Measurements from ENCODE around the gene ITLN1. TPM values are rescaled to one million over a fixed set of nuclear protein-coding genes. Genes with fewer than 3 reads are reported as not detected.

ITLN1 gene
- polyA plus RNA-seq, 1 donor (not counting 4 experiments of a cell fraction or from before 2014, with no cell fraction given) = not detected

- Histone ChIP-seq H3K36me3 (ENCODE audit: control insufficient read depth in 2 of 2, extremely low read depth in 1 of 2, insufficient read depth in 2 of 2, low read length in 2 of 2) (no peaks in the 10 kb centered on the region), H4K20me1 (ENCODE audit: control insufficient read depth, extremely low read depth, insufficient read depth, low read length) (no peaks in the 10 kb centered on the region), H2AFZ (ENCODE audit: control insufficient read depth, low read length) (no peak overlapping the region), H3K9me1 (ENCODE audit: control insufficient read depth, extremely low read depth, insufficient read depth, low read length) (no peaks in the 10 kb centered on the region), H3K27ac (ENCODE audit: control insufficient read depth, insufficient read depth, low read length) (no peak overlapping the region), H3K4me1 (ENCODE audit: control insufficient read depth, extremely low read depth, insufficient read depth, low read length) (no peaks in the 10 kb centered on the region), H3K4me2 (ENCODE audit: control insufficient read depth, extremely low read depth, insufficient read depth, low read depth, low read length) (no peak overlapping the region), H3K79me2 (ENCODE audit: control insufficient read depth, insufficient read depth, low read length) (no peaks in the 10 kb centered on the region), H3K9me3 (ENCODE audit: control insufficient read depth, low read depth, low read length) (no peaks in the 10 kb centered on the region), H3K9ac (ENCODE audit: control insufficient read depth, extremely low read depth, insufficient read depth, low read length) (no peak overlapping the region), H3K27me3 (ENCODE audit: control insufficient read depth, extremely low read depth, insufficient read depth, low read length) (no peaks in the 10 kb centered on the region), H3K4me3 (ENCODE audit: control insufficient read depth in 2 of 3, extremely low read depth in 1 of 3, insufficient read depth in 2 of 3, low read depth in 1 of 3, low read length in 3 of 3) (no peak overlapping the region)
- no peak for FAIRE-seq
- TF ChIP-seq CTCF (optimal IDR thresholded peaks at IDR 0.05 in 1 of 3, IDR thresholded peaks at IDR 0.05 in 1 of 3, conservative IDR thresholded peaks at IDR 0.05 in 1 of 3; ENCODE audit: extremely low read depth in 1 of 3, insufficient read depth in 2 of 3, low read length in 3 of 3) = no peak
- no peak for TF ChIP-seq EZH2 (IDR thresholded peaks at IDR 0.05; ENCODE audit: low read length)
- DNase-seq (ENCODE audit: low read depth, low spot score) = no peak
- dilution Hi-C loops (cut with MboI; ENCODE audit: extremely low pct_ligation_motif_present, low sequenced_read_pairs) = no loop called here
Measured at GRCh38 chr1:160865337-160865736, 19.6 kb downstream of the ITLN1 start.

GRCh38 chr1:160864173-160864572 is 20.8 kb downstream of the ITLN1 start:
- no peak overlapping the region for H3K4me3 ChIP-seq (ENCODE audit: control insufficient read depth in 2 of 3, extremely low read depth in 1 of 3, insufficient read depth in 2 of 3, low read depth in 1 of 3, low read length in 3 of 3)
- FAIRE-seq = no peak
- no peak for DNase-seq (ENCODE audit: low read depth, low spot score)
- no peaks in the 10 kb centered on the region for H3K27me3 ChIP-seq (ENCODE audit: control insufficient read depth, extremely low read depth, insufficient read depth, low read length)
- H3K79me2 ChIP-seq (ENCODE audit: control insufficient read depth, insufficient read depth, low read length) = no peaks in the 10 kb centered on the region
- H3K27ac ChIP-seq (ENCODE audit: control insufficient read depth, insufficient read depth, low read length) = no peak overlapping the region
- H3K9ac ChIP-seq (ENCODE audit: control insufficient read depth, extremely low read depth, insufficient read depth, low read length) = no peak overlapping the region
- H3K4me1 ChIP-seq (ENCODE audit: control insufficient read depth, extremely low read depth, insufficient read depth, low read length) = no peaks in the 10 kb centered on the region
- dilution Hi-C loops (cut with MboI; ENCODE audit: extremely low pct_ligation_motif_present, low sequenced_read_pairs) = no loop called here
- H4K20me1 ChIP-seq (ENCODE audit: control insufficient read depth, extremely low read depth, insufficient read depth, low read length) = no peaks in the 10 kb centered on the region
- H3K9me1 ChIP-seq (ENCODE audit: control insufficient read depth, extremely low read depth, insufficient read depth, low read length) = no peaks in the 10 kb centered on the region
- H2AFZ ChIP-seq (ENCODE audit: control insufficient read depth, low read length) = no peak overlapping the region
- TF ChIP-seq EZH2 (IDR thresholded peaks at IDR 0.05; ENCODE audit: low read length) = no peak
- TF ChIP-seq CTCF (optimal IDR thresholded peaks at IDR 0.05 in 1 of 3, IDR thresholded peaks at IDR 0.05 in 1 of 3, conservative IDR thresholded peaks at IDR 0.05 in 1 of 3; ENCODE audit: extremely low read depth in 1 of 3, insufficient read depth in 2 of 3, low read length in 3 of 3) = no peak
- no peak overlapping the region for H3K4me2 ChIP-seq (ENCODE audit: control insufficient read depth, extremely low read depth, insufficient read depth, low read depth, low read length)
- no peaks in the 10 kb centered on the region for H3K36me3 ChIP-seq (ENCODE audit: control insufficient read depth in 2 of 2, extremely low read depth in 1 of 2, insufficient read depth in 2 of 2, low read length in 2 of 2)
- H3K9me3 ChIP-seq (ENCODE audit: control insufficient read depth, low read depth, low read length) = no peaks in the 10 kb centered on the region

All from keratinocyte (primary cell).